ENCODE measurements around the gene DIP2C. TPM values are rescaled to one million over a fixed set of nuclear protein-coding genes. Genes with fewer than 3 reads are reported as not detected.

DIP2C gene
- total RNA-seq, 2 experiments from 2014 or later: 0.70 to 0.76 TPM

GRCh38 chr10:690372-691161 lies 1.1 kb upstream of the DIP2C start:
- no peak for DNase-seq
- H3K27ac Mint-ChIP-seq: no peak overlapping the region
- POLR2A ChIA-PET: no interaction called here
- peaks cover 49% of the 10 kb centered on the region for H3K27me3 Mint-ChIP-seq
- H3K9me3 Mint-ChIP-seq: no peaks in the 10 kb centered on the region
- CTCF ChIA-PET: no interaction called here
- peaks cover 17% of the 10 kb centered on the region for H3K4me1 Mint-ChIP-seq
- no peaks in the 10 kb centered on the region for H3K36me3 Mint-ChIP-seq (ENCODE audit: low read depth)
- peak overlapping the region; percentile 27 for H3K4me3 Mint-ChIP-seq

- no peaks in the 10 kb centered on the region for H3K9me3 Mint-ChIP-seq
- no peak for DNase-seq
- peaks cover 17% of the 10 kb centered on the region for H3K4me1 Mint-ChIP-seq
- H3K27ac Mint-ChIP-seq: no peak overlapping the region
- POLR2A ChIA-PET: no interaction called here
- no peaks in the 10 kb centered on the region for H3K36me3 Mint-ChIP-seq (ENCODE audit: low read depth)
- H3K27me3 Mint-ChIP-seq: peaks cover 47% of the 10 kb centered on the region
- no peak overlapping the region for H3K4me3 Mint-ChIP-seq
- CTCF ChIA-PET: no interaction called here
These were observed 382 bp downstream of the DIP2C start for GRCh38 chr10:689121-689451.

- peaks cover 42% of the 10 kb centered on the region for H3K27me3 Mint-ChIP-seq
- H3K36me3 Mint-ChIP-seq (ENCODE audit: low read depth): no peaks in the 10 kb centered on the region
- peaks cover 12% of the 10 kb centered on the region for H3K4me1 Mint-ChIP-seq
- no peaks in the 10 kb centered on the region for H3K9me3 Mint-ChIP-seq
- ChIA-PET CTCF (no interaction called here), POLR2A (no interaction called here)
- DNase-seq: no peak
- peak overlapping the region; percentile 1 for H3K4me3 Mint-ChIP-seq
- no peak overlapping the region for H3K27ac Mint-ChIP-seq
These were observed 952 bp downstream of the DIP2C start for GRCh38 chr10:688312-689120.

- Mint-ChIP-seq H3K4me3 (peak overlapping the region; percentile 1), H3K9me3 (no peaks in the 10 kb centered on the region), H3K27ac (no peak overlapping the region), H3K4me1 (peaks cover 11% of the 10 kb centered on the region), H3K27me3 (peaks cover 38% of the 10 kb centered on the region), H3K36me3 (ENCODE audit: low read depth) (no peaks in the 10 kb centered on the region)
- ChIA-PET POLR2A (no interaction called here), CTCF (no interaction called here)
- no peak for DNase-seq
These were observed 1.7 kb downstream of the DIP2C start for GRCh38 chr10:687583-688311.

GRCh38 chr10:686155-686931 lies 3.1 kb downstream of the DIP2C start:
- POLR2A ChIA-PET: no interaction called here
- Mint-ChIP-seq H3K4me3 (no peak overlapping the region), H3K27ac (no peak overlapping the region), H3K36me3 (ENCODE audit: low read depth) (no peaks in the 10 kb centered on the region), H3K27me3 (peaks cover 29% of the 10 kb centered on the region), H3K9me3 (no peaks in the 10 kb centered on the region), H3K4me1 (peaks cover 9% of the 10 kb centered on the region)
- DNase-seq: no peak
- CTCF ChIA-PET: no interaction called here

- Mint-ChIP-seq H3K27ac (no peak overlapping the region), H3K4me3 (no peak overlapping the region), H3K27me3 (peaks cover 24% of the 10 kb centered on the region), H3K9me3 (no peaks in the 10 kb centered on the region), H3K36me3 (ENCODE audit: low read depth) (no peaks in the 10 kb centered on the region), H3K4me1 (peaks cover 8% of the 10 kb centered on the region)
- no peak for DNase-seq
- ChIA-PET CTCF (no interaction called here), POLR2A (no interaction called here)
These were observed 3.9 kb downstream of the DIP2C start for GRCh38 chr10:685613-686012.

- ChIA-PET CTCF (no interaction called here), POLR2A (no interaction called here)
- DNase-seq: no peak
- Mint-ChIP-seq H3K4me1 (peaks cover 3% of the 10 kb centered on the region), H3K4me3 (no peak overlapping the region), H3K36me3 (ENCODE audit: low read depth) (no peaks in the 10 kb centered on the region), H3K9me3 (no peaks in the 10 kb centered on the region), H3K27me3 (peaks cover 17% of the 10 kb centered on the region), H3K27ac (no peak overlapping the region)
These were observed 5.9 kb downstream of the DIP2C start for GRCh38 chr10:683448-684071.

GRCh38 chr10:682931-683447 lies 6.5 kb downstream of the DIP2C start:
- H3K9me3 Mint-ChIP-seq: no peaks in the 10 kb centered on the region
- H3K4me1 Mint-ChIP-seq: no peaks in the 10 kb centered on the region
- ChIA-PET CTCF (no interaction called here), POLR2A (no interaction called here)
- peaks cover 13% of the 10 kb centered on the region for H3K27me3 Mint-ChIP-seq
- H3K36me3 Mint-ChIP-seq (ENCODE audit: low read depth): no peaks in the 10 kb centered on the region
- no peak overlapping the region for H3K27ac Mint-ChIP-seq
- no peak overlapping the region for H3K4me3 Mint-ChIP-seq
- no peak for DNase-seq

- H3K36me3 Mint-ChIP-seq (ENCODE audit: low read depth): no peaks in the 10 kb centered on the region
- no peak overlapping the region for H3K27ac Mint-ChIP-seq
- peaks cover 4% of the 10 kb centered on the region for H3K27me3 Mint-ChIP-seq
- ChIA-PET POLR2A (no interaction called here), CTCF (no interaction called here)
- H3K4me3 Mint-ChIP-seq: no peak overlapping the region
- no peaks in the 10 kb centered on the region for H3K9me3 Mint-ChIP-seq
- no peak for DNase-seq
- H3K4me1 Mint-ChIP-seq: peaks cover 5% of the 10 kb centered on the region
These were observed 7.7 kb downstream of the DIP2C start for GRCh38 chr10:681670-682318.

- no peaks in the 10 kb centered on the region for H3K36me3 Mint-ChIP-seq (ENCODE audit: low read depth)
- no peak overlapping the region for H3K27ac Mint-ChIP-seq
- DNase-seq: no peak
- peaks cover 5% of the 10 kb centered on the region for H3K4me1 Mint-ChIP-seq
- H3K9me3 Mint-ChIP-seq: no peaks in the 10 kb centered on the region
- POLR2A ChIA-PET: no interaction called here
- H3K4me3 Mint-ChIP-seq: no peak overlapping the region
- CTCF ChIA-PET: no interaction called here
- peaks cover 5% of the 10 kb centered on the region for H3K27me3 Mint-ChIP-seq
These were observed 8.7 kb downstream of the DIP2C start for GRCh38 chr10:680745-681144.

GRCh38 chr10:680146-680545 lies 9.3 kb downstream of the DIP2C start:
- DNase-seq: no peak
- Mint-ChIP-seq H3K27me3 (peaks cover 6% of the 10 kb centered on the region), H3K27ac (no peak overlapping the region), H3K4me3 (no peak overlapping the region), H3K4me1 (peaks cover 5% of the 10 kb centered on the region), H3K36me3 (ENCODE audit: low read depth) (no peaks in the 10 kb centered on the region), H3K9me3 (no peaks in the 10 kb centered on the region)
- CTCF ChIA-PET: no interaction called here
- POLR2A ChIA-PET: no interaction called here

GRCh38 chr10:679556-679955 lies 9.9 kb downstream of the DIP2C start:
- ChIA-PET CTCF (no interaction called here), POLR2A (no interaction called here)
- Mint-ChIP-seq H3K4me3 (no peak overlapping the region), H3K4me1 (peaks cover 5% of the 10 kb centered on the region), H3K9me3 (no peaks in the 10 kb centered on the region), H3K36me3 (ENCODE audit: low read depth) (no peaks in the 10 kb centered on the region), H3K27ac (no peak overlapping the region), H3K27me3 (peaks cover 11% of the 10 kb centered on the region)
- DNase-seq: no peak

Data from activated CD4-positive, alpha-beta memory T cell treated with anti-CD3 and anti-CD28 coated beads, Interleukin-2, amount 10 ng/mL, durations not matched to agents 7 days and 5 days (primary cell).